Right cardiac atrium (tissue), 5 donors: Measurements from ENCODE around the gene RPA3. TPM values are rescaled to one million over a fixed set of nuclear protein-coding genes. Genes with fewer than 3 reads are reported as not detected.

Experiments
- ATAC-seq, 2 donors: fragments of 200-7000 bp; cut with Tn5 transposase; one replicate each; pipeline versions ENCODE4 v1.8.0 to v1.9.1; 2020; ENCODE audit warnings: moderate library complexity in 2 of 2, mild to moderate bottlenecking in 1 of 2
- DNase-seq, 3 donors: peaks; one replicate each; pipeline ENCODE4 v3.0.0-alpha.2; 2020
- H3K27ac ChIP-seq: one replicate; pipeline ENCODE4 v1.5.1; 2013; ENCODE audit warnings: mild to moderate bottlenecking, low read length, control low read depth, moderate library complexity
- H3K27me3 ChIP-seq: one replicate; pipeline ENCODE4 v1.6.1; 2013; ENCODE audit not compliant: control insufficient read depth, insufficient read depth
- H3K4me1 ChIP-seq: one replicate; pipeline ENCODE4 v1.6.1; 2013; ENCODE audit warnings: low read length; ENCODE audit not compliant: control insufficient read depth, insufficient read depth
- H3K4me3 ChIP-seq: one replicate; pipeline ENCODE4 v1.5.1; 2013; ENCODE audit warnings: low read length, control low read depth
- H3K9me3 ChIP-seq: one replicate; pipeline ENCODE4 v1.6.1; 2013; ENCODE audit warnings: low read length; ENCODE audit not compliant: control insufficient read depth
- WGBS: extraction: QIAGEN DNeasy Blood & Tissue Kit; methylation state at CpG from one replicate; pipeline ENCODE4 v1.1.7; 2013; 5-methylcytosine and 5-hydroxymethylcytosine counted together
- intact Hi-C, 4 donors: fragments of 100-400 bp; cut with DNase I; formaldehyde crosslinking; loops; one replicate each; pipeline versions ENCODE4 v1.11.0 to v1.14.0; 2022 to 2023
- polyA plus RNA-seq: library from polyadenylated mRNA; stranded (reverse); fragments of 200-250 nt; gene quantifications from one replicate; pipeline ENCODE4 v1.2.3, GENCODE V29; 2013
- total RNA-seq, 4 donors: library from RNA; stranded (reverse); fragmentation: NEBNext Ultra II Directional; extraction: Animal tissue kit (Norgen Biotek cat#: 25700); gene quantifications; one replicate each; pipeline ENCODE4 v1.2.1, GENCODE V29; 2021
- donor health status: healthy with polysubstance abuse.
- donor health status: DM: no; HTN: yes; CAD: no.
- donor health status: DM: no; HTN: no; CAD: no.
- donor health status: DM: no; HTN: yes; CAD: no; lungs with severe emphysema.
- donor health status: DM: yes; HTN: yes; CAD: no.

Gene RPA3
- total and polyA plus RNA-seq, 5 donors = 17.6 to 27.4 (median 22.8) TPM

GRCh38 chr7:7732621-7733281 lies 14.3 kb upstream of the RPA3 start:
- no peaks in the 10 kb centered on the region for H3K4me1 ChIP-seq
- no peak overlapping the region for H3K4me3 ChIP-seq
- H3K27me3 ChIP-seq = no peaks in the 10 kb centered on the region
- no peaks in the 10 kb centered on the region for H3K9me3 ChIP-seq
- intact Hi-C loops = no loop called here
- H3K27ac ChIP-seq = no peak overlapping the region
- ATAC-seq (no peak), DNase-seq (no peak)
- 71% methylated on average over 4 of the region's 4 CpGs for WGBS

- Histone ChIP-seq H3K9me3 (no peaks in the 10 kb centered on the region), H3K27ac (no peak overlapping the region), H3K27me3 (no peaks in the 10 kb centered on the region), H3K4me1 (no peaks in the 10 kb centered on the region), H3K4me3 (no peak overlapping the region)
- ATAC-seq = peak in 1 of 2 donors; percentile 57
- DNase-seq = no peak
- intact Hi-C loops = no loop called here
Measured at GRCh38 chr7:7731732-7732131, 13.3 kb upstream of the RPA3 start.

- H3K27me3 ChIP-seq = no peaks in the 10 kb centered on the region
- no peak overlapping the region for H3K27ac ChIP-seq
- H3K9me3 ChIP-seq = no peaks in the 10 kb centered on the region
- intact Hi-C loops = no loop called here
- DNase-seq (no peak), ATAC-seq (no peak)
- H3K4me1 ChIP-seq = peaks cover 2% of the 10 kb centered on the region
- no peak overlapping the region for H3K4me3 ChIP-seq
- 97% methylated on average over 5 of the region's 5 CpGs for WGBS
Measured at GRCh38 chr7:7720750-7721621, 2.6 kb upstream of the RPA3 start.

GRCh38 chr7:7720193-7720592 lies 1.8 kb upstream of the RPA3 start:
- WGBS = 91% methylated on average over 1 of the region's 1 CpG
- ATAC-seq (no peak), DNase-seq (no peak)
- intact Hi-C loops = no loop called here
- Histone ChIP-seq H3K4me3 (no peak overlapping the region), H3K27me3 (no peaks in the 10 kb centered on the region), H3K27ac (no peak overlapping the region), H3K9me3 (no peaks in the 10 kb centered on the region), H3K4me1 (peaks cover 2% of the 10 kb centered on the region)

GRCh38 chr7:7719236-7719635 lies 829 bp upstream of the RPA3 start:
- Histone ChIP-seq H3K9me3 (no peaks in the 10 kb centered on the region), H3K27ac (no peak overlapping the region), H3K4me3 (no peak overlapping the region), H3K4me1 (no peaks in the 10 kb centered on the region), H3K27me3 (no peaks in the 10 kb centered on the region)
- DNase-seq (no peak), ATAC-seq (peak in 1 of 2 donors; percentile 59)
- intact Hi-C loops = no loop called here
- WGBS = 63% methylated on average over 2 of the region's 2 CpGs

- DNase-seq = no peak
Measured at GRCh38 chr7:7713730-7714129, 4.7 kb downstream of the RPA3 start.

GRCh38 chr7:7710469-7710868 lies 7.9 kb downstream of the RPA3 start:
- 85% methylated on average over 2 of the region's 2 CpGs for WGBS
- intact Hi-C loops = no loop called here

More at GRCh38 chr7:7713730-7714129, 4.7 kb downstream of the RPA3 start:
- H3K4me1 ChIP-seq = no peaks in the 10 kb centered on the region
- no peaks in the 10 kb centered on the region for H3K9me3 ChIP-seq
- 88% methylated on average over 4 of the region's 4 CpGs for WGBS
- no peak overlapping the region for H3K4me3 ChIP-seq
- no peak overlapping the region for H3K27ac ChIP-seq
- ATAC-seq = no peak
- no peaks in the 10 kb centered on the region for H3K27me3 ChIP-seq
- intact Hi-C loops = no loop called here

GRCh38 chr7:7709291-7709690 lies 9.1 kb downstream of the RPA3 start:
- no peaks in the 10 kb centered on the region for H3K27me3 ChIP-seq
- no peaks in the 10 kb centered on the region for H3K9me3 ChIP-seq
- H3K4me1 ChIP-seq = no peaks in the 10 kb centered on the region
- 67% methylated on average over 3 of the region's 3 CpGs for WGBS
- DNase-seq (no peak), ATAC-seq (no peak)
- no peak overlapping the region for H3K27ac ChIP-seq
- H3K4me3 ChIP-seq = no peak overlapping the region
- intact Hi-C loops = no loop called here

More at GRCh38 chr7:7710469-7710868, 7.9 kb downstream of the RPA3 start:
- H3K9me3 ChIP-seq = no peaks in the 10 kb centered on the region
- H3K27ac ChIP-seq = no peak overlapping the region
- H3K4me3 ChIP-seq = no peak overlapping the region
- no peak for DNase-seq
- no peaks in the 10 kb centered on the region for H3K4me1 ChIP-seq
- no peaks in the 10 kb centered on the region for H3K27me3 ChIP-seq
- ATAC-seq = no peak

- H3K27me3 ChIP-seq = no peaks in the 10 kb centered on the region
- DNase-seq (no peak), ATAC-seq (no peak)
- 73% methylated on average over 4 of the region's 4 CpGs for WGBS
- H3K4me3 ChIP-seq = no peak overlapping the region
- intact Hi-C loops = no loop called here
- no peaks in the 10 kb centered on the region for H3K4me1 ChIP-seq
- H3K9me3 ChIP-seq = no peaks in the 10 kb centered on the region
- H3K27ac ChIP-seq = no peak overlapping the region
Measured at GRCh38 chr7:7707806-7708205, 10.6 kb downstream of the RPA3 start.

GRCh38 chr7:7707246-7707645 lies 11.2 kb downstream of the RPA3 start:
- intact Hi-C loops = no loop called here
- no peaks in the 10 kb centered on the region for H3K9me3 ChIP-seq
- H3K4me1 ChIP-seq = no peaks in the 10 kb centered on the region
- 76% methylated on average over 2 of the region's 2 CpGs for WGBS
- ATAC-seq (no peak), DNase-seq (no peak)
- H3K27me3 ChIP-seq = no peaks in the 10 kb centered on the region
- H3K4me3 ChIP-seq = no peak overlapping the region
- H3K27ac ChIP-seq = no peak overlapping the region

- Histone ChIP-seq H3K4me1 (no peaks in the 10 kb centered on the region), H3K9me3 (no peaks in the 10 kb centered on the region), H3K4me3 (no peak overlapping the region), H3K27me3 (no peaks in the 10 kb centered on the region), H3K27ac (no peak overlapping the region)
- ATAC-seq = no peak
- WGBS = 65% methylated on average over 4 of the region's 4 CpGs
- intact Hi-C loops = no loop called here
- no peak for DNase-seq
Measured at GRCh38 chr7:7706556-7707172, 11.7 kb downstream of the RPA3 start.
